GM21737 (cell line): ENCODE data around the gene NDST1.

ENCODE experiments used
- ATAC-seq: cut with Tn5 transposase; IDR thresholded peaks from one replicate; pipeline ENCODE4 v1.9.1; 2021; ENCODE audit warnings: mild to moderate bottlenecking, moderate library complexity; ENCODE audit not compliant: unreplicated experiment

The NDST1 gene

DNA sequence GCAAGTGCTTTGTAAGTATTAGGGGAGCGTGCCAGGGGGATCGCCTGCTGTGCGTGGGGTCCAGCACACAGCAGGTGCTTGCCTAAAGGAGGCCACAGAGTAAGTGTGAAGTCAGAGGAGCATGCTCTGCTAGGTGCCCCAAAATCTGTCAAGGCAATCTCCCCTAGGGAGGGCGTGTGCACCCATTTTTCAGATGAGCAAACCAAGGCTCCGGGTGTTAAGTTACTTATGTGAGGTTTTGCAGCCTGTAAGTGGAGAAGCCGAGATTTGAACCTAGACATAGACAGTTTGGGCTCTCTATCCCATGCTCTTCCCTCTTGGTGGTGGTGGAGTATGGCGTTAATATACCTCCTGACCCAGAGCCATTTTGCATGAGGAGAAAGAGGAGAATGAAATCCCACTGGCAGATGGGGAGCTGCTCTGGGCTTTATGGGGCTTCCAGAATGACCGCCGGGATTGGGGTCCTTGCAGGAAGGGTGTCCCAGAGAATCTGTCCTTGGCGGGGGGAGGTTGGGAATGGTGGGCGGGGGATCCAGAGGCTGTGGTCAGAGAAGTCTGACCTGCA, 14.1 kb downstream of the NDST1 start:
- ATAC-seq, result no peak

DNA sequence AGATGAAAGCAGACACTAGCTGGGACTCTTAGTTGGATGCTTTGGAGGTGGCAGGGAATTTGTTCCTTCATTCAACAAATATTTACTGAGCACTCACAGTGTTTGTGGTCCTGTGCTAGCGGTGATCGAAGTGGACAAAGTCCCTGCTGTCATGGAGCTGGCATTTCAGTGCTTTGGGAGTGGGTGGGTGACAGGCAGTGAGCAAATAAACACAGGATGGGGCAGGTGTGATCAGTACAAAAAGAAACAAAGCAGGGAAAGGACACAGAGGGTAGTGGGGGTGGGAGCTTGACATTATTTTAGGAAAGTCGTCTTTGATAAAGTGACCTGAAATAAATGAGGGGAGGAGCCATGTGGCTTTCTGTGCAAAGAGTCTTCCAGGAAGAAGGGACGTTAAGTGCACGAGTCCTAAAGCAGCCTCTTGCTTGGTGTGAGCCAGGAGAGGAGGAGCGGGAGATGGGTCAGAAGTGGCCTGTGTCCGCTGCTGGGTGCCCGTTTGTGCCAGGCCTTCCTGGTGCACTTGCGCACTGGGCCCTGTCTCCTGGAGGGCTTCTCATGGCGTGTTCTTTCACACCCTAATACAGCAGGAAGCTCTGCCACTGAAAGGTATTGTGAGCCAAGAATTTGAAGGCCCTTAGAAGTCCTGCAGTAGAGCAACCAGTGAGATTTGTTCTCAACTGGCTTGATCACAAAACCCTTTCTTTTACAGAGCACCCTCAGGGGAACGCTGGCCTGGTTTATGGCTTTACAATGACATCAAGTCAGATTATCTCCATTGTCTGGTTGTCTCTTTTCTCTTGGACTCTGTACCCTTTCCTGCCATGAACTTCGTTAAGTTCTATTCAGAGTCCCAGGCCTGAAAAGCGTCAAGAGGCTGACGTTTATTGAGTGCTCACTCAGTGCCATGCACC, 14.8 kb downstream of the NDST1 start:
- no peak for ATAC-seq

GRCh38 chr5:150523472-150524350, 15.8 kb downstream of the NDST1 start:
- no peak for ATAC-seq

DNA sequence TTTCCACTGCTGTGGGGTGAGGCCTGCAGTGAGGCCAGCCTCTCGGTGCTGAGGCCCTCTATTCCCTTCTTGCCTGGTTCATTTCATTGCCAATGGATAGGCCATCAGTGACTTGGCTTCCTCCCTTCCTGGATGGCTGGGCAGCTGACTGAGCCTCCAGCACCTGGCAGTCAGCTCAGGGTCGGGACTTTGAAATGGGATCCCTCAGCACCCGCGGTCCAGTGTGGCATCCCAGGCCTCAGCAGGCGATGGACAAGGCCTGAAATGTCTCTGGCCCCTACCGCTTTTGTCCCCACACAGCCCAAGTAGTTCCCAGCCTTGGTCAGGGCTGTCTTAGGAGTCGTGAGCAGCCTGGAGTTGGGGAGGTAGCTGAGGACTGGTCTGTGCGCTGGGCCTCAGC, 17.2 kb downstream of the NDST1 start:
- no peak for ATAC-seq

- no peak for ATAC-seq
These were observed 17.9 kb downstream of the NDST1 start for GRCh38 chr5:150525781-150526180.

DNA sequence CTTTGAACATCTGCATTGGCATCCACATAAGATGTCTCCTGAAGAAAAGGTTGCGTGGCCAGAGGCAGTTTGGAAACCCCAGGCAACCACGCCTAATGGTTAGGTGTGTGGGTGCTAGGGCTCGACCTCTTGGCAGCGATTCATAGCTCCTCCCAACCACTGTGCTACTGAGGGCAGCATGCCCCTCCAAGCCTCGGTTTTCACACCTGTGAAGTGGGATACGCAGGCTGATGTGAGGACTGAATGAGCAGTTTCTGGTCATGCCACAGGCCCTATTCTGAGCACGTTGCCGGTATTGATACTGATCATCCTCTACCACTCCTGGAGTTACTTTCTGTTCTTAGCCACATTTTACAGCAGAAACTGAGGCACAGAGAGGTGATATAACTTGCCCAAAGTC, 19.1 kb downstream of the NDST1 start:
- ATAC-seq, result no peak

DNA sequence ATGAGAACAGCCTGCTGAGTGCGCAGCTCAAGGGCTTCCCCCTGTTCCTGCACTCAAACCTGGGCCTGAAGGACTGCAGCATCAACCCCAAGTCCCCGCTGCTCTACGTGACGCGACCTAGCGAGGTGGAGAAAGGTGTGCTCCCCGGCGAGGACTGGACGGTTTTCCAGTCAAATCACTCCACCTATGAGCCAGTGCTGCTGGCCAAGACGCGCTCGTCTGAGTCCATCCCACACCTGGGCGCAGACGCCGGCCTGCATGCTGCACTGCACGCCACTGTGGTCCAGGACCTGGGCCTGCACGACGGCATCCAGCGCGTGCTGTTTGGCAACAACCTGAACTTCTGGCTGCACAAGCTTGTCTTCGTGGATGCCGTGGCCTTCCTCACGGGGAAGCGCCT, 19.9 kb downstream of the NDST1 start:
- no peak for ATAC-seq

GRCh38 chr5:150528924-150529546, 21.1 kb downstream of the NDST1 start:
- ATAC-seq, result no peak

DNA sequence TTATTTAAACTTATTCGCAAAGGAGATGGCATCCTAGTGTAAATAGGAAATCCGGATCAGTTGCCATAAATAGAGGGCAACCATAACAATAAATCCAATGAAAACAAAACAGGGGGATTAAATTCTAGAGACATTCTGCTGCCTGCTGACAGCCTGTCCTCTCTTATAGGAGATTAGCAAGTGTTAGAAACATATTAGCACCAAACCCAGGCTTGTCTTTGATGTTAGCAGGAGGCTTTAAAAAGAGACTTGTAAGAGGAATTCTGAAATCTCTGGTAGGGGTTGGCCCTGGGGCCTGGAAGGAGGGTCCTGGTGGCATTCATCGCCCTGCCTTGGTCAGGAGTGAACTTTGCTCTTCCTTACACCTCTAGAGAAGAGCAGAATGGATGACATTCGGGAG, 21.6 kb downstream of the NDST1 start:
- ATAC-seq, result no peak

GRCh38 chr5:150530423-150530822, 22.5 kb downstream of the NDST1 start:
- no peak for ATAC-seq

DNA sequence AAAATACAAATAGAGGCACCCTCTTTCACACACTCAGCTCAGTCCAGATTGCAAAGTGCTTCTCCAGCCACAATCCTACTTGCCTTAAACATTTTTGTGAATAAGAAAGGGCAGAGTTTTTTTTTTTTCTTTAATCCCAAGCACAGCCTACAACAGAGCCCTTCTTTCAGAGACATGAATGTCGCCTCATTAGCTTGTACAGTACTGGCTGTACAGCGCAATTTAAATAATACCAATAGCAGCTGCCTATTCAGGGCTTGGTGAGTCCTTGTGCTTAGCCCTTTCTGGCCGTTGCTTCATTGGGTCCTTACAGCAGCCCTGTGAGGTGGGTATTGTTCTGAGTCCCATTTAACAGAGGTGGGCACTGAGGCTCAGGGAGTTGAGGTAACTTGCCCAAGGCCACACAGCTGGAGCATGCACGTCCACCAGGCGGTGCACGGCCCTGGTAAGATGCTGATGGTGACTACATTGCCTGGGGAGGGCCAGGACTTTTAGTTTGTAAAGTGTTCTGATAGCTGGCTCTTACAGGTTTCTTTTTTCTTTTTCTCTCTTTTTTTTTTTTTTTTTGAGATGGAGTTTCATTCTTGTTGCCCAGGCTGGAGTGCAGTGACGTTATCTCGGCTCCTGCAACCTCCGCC, 23.1 kb downstream of the NDST1 start:
- ATAC-seq, result no peak

DNA sequence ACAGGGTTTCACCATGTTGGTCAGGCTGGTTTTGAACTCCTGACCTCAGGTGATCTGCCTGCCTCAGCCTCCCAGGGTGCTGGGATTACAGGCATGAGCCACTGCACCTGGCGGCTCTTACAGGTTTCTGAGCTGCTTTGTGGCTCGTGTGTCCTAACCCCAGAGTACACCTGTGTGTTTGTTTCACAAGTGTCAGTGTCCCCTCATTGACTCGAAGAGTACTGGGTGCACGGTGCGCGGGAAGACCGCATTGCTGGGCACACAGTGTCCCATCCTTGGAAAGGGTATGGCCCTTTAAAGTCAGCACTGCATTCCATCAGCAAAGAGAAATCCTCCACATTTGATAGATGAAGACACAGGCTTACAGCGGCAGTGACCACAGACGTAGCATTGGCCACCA, 23.8 kb downstream of the NDST1 start:
- ATAC-seq, result no peak

DNA sequence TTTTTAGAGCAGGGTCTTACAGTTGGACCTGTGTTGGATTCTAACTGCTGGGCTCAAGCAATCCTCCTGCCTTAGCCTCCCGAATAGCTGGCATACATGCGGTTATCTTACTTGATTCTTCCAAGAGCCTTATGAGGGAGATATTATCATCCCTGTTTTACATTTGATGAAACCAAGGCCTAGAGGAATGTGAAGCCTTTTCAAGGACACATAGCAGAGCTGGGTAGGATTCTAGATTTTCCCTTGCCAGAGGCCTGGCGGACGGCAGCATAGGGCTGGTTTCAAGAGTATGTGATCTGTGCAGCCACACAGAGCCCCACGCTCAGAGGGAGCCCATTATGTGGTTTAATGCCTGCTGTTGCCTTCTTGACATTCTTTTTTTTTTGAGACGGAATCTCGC, 24.2 kb downstream of the NDST1 start:
- no peak for ATAC-seq

- ATAC-seq, result no peak
These were observed 25.1 kb downstream of the NDST1 start for GRCh38 chr5:150532996-150533395.

DNA sequence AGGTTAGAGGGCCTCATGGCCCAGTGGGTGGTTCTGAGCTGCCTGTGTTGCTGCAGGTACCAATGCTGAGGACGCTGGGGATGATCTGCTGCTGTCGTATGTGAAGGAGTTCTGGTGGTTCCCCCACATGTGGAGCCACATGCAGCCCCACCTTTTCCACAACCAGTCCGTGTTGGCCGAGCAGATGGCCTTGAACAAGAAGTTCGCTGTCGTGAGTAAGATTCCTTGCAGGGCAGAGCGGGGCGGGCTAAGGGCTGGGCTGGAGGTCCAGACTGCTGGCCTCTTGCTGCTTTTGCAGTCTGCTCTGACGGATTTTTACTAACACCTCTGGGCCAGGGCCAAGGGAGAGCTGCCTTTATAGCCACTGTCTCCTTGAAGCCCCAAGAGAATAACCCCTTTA, 26.9 kb downstream of the NDST1 start:
- ATAC-seq, result no peak

DNA sequence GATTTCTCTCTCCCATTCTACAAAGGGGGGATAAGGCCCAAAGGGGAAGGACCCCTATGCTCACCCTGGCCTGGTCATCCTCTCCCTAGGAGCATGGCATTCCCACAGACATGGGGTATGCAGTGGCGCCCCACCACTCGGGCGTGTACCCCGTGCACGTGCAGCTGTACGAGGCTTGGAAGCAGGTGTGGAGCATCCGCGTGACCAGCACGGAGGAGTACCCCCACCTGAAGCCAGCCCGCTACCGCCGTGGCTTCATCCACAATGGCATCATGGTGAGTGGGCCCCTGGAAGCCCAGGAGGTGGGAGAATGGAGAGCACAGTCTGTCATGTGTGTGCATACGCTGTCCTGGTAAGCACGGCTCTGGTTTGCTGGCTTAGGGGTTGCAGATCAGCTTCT, 27.7 kb downstream of the NDST1 start:
- no peak for ATAC-seq

DNA sequence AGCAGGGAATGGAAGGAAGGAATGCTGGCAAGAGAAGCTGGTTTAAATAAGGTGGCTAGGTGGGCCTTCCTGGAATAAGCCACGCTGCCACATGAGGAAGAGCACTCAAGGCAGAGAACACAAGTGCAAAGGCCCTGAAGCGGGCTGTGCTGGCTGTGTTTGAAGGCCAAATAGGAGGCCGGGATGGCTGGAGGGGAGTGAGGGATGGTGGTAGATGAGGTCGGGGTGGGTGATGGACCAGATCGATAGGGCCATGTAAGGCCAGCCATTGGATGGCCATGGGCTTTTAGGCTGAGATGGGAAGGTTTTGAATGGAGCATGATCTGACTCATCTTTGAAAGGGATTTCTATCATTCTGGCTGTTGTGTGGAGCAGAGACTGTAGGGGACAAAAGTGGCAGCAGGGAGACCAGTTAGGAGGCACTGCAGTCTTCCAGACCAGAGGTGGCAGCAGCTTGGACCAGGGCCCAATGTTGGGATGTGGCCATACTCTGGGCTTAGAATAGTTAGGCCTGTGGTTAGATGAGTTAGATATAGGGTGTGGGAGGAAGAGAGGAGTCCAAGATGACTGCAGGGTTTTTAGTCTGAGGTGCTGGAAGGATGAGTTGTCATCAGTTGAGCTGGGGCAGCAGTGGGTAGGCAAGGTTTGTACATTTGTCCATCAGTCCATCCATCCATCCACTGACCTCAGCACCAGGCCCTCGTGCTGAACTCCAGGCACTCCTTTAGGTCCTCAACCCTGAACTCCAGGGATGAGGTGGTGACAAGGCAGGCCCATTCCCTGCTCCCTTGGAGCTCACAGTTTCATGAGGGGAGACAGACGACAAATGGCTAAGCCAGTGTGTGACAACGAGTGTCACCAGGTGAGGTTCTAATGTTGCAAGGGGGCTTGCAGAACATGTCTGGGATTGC, 30.3 kb downstream of the NDST1 start:
- no peak for ATAC-seq

DNA sequence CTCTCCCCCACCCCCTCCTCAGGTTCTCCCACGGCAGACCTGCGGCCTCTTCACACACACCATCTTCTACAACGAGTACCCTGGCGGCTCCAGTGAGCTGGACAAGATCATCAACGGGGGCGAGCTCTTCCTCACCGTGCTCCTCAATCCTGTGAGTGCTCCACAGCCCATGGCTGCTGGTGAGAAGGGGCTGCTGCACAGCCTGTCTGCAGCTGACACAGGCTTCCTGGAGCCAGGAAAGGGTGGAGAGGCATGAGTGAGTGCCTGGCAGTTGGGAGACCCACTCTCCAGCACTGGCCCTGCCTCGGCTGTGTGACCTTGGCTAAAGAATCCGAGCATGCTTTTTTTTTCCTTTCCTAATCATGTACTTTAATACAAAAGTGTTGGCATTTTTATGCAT, 31.3 kb downstream of the NDST1 start:
- ATAC-seq, result no peak

GRCh38 chr5:150540042-150540441, 32.1 kb downstream of the NDST1 start:
- no peak for ATAC-seq
